Smooth muscle cell of the brain vasculature (primary cell): Measurements from ENCODE around the gene CPXM1.
"Not testable (repeated sequence)": the region's sequence is repeated elsewhere in the genome, so short reads cannot be mapped to it uniquely, and the experiment has no call there.

Experiments used
- DNase-seq: peaks from one replicate; pipeline ENCODE4 v3.0.0-alpha.2; 2012; ENCODE audit warnings: low read depth, low spot score

The CPXM1 gene

GRCh38 chr20:2799688-2800520 is 523 bp downstream of the CPXM1 start:
- no peak for DNase-seq

- DNase-seq: no peak
These were observed 1.2 kb downstream of the CPXM1 start for GRCh38 chr20:2799271-2799670.

- peak; percentile 76 for DNase-seq
These were observed 1.6 kb downstream of the CPXM1 start for GRCh38 chr20:2798814-2799213.

GRCh38 chr20:2798095-2798805 is 2.2 kb downstream of the CPXM1 start:
- DNase-seq: no peak

- DNase-seq: no peak
These were observed 3.1 kb downstream of the CPXM1 start for GRCh38 chr20:2797136-2797983.

- no peak for DNase-seq
These were observed 4.3 kb downstream of the CPXM1 start for GRCh38 chr20:2796011-2796660.

- no peak for DNase-seq
These were observed 5.0 kb downstream of the CPXM1 start for GRCh38 chr20:2795451-2795850.

- DNase-seq: no peak
These were observed 5.5 kb downstream of the CPXM1 start for GRCh38 chr20:2794866-2795447.

GRCh38 chr20:2794202-2794748 is 6.2 kb downstream of the CPXM1 start:
- no peak for DNase-seq

GRCh38 chr20:2793471-2793870 is 7.0 kb downstream of the CPXM1 start:
- DNase-seq: no peak

GRCh38 chr20:2783908-2784566 is 16.4 kb downstream of the CPXM1 start:
- DNase-seq: no peak

GRCh38 chr20:2780948-2781347 is 19.5 kb downstream of the CPXM1 start:
- DNase-seq: no peak

GRCh38 chr20:2778602-2779321 is 21.7 kb downstream of the CPXM1 start:
- DNase-seq: no peak

- no peak for DNase-seq
These were observed 25.3 kb downstream of the CPXM1 start for GRCh38 chr20:2775139-2775538.

- DNase-seq: no peak
These were observed 26.6 kb downstream of the CPXM1 start for GRCh38 chr20:2773812-2774211.

GRCh38 chr20:2771631-2772080 is 28.8 kb downstream of the CPXM1 start:
- DNase-seq: no peak

GRCh38 chr20:2770091-2770490 is 30.3 kb downstream of the CPXM1 start:
- not testable (repeated sequence) for DNase-seq

GRCh38 chr20:2768632-2769015 is 31.8 kb downstream of the CPXM1 start:
- no peak for DNase-seq

GRCh38 chr20:2767768-2768631 is 32.4 kb downstream of the CPXM1 start:
- DNase-seq: no peak
